Skeletal muscle tissue (tissue), 5 donors: Measurements from ENCODE around the gene CNOT1. TPM values are rescaled to one million over a fixed set of nuclear protein-coding genes. Genes with fewer than 3 reads are reported as not detected.

Experiments used
- H3K27ac ChIP-seq: one replicate; pipeline ENCODE4 v1.7.0; 2013; ENCODE audit warnings: mild to moderate bottlenecking, low read depth, low read length, inconsistent platforms
- H3K27me3 ChIP-seq, 3 donors: one replicate each; pipeline ENCODE4 v1.7.0; 2013; ENCODE audit warnings: low read length in 3 of 3; ENCODE audit not compliant: control insufficient read depth in 3 of 3, insufficient read depth in 3 of 3
- H3K36me3 ChIP-seq, 3 donors: one replicate each; pipeline ENCODE4 v1.7.0; 2013; ENCODE audit warnings: low read length in 3 of 3; ENCODE audit not compliant: control insufficient read depth in 3 of 3, insufficient read depth in 3 of 3
- H3K4me1 ChIP-seq, 3 donors: one replicate each; pipeline ENCODE4 v1.7.0; 2013; ENCODE audit warnings: low read length in 3 of 3, mild to moderate bottlenecking in 3 of 3; ENCODE audit not compliant: control insufficient read depth in 3 of 3, insufficient read depth in 3 of 3
- H3K4me3 ChIP-seq, 3 donors: one replicate each; pipeline ENCODE4 v1.7.0; 2013; ENCODE audit warnings: low read length in 3 of 3
- H3K9ac ChIP-seq, 3 donors: one replicate each; pipeline ENCODE4 v1.7.0; 2013; ENCODE audit warnings: low read length in 3 of 3, mild to moderate bottlenecking in 3 of 3, moderate library complexity in 2 of 3, low read depth in 1 of 3
- H3K9me3 ChIP-seq, 3 donors: one replicate each; pipeline ENCODE4 v1.7.0; 2013; ENCODE audit warnings: low read length in 3 of 3; ENCODE audit not compliant: control insufficient read depth in 3 of 3
- small RNA-seq: library from RNA; depleted of rRNA; stranded (forward); fragments of <200 nt; gene quantifications from one replicate; pipeline ENCODE3, GENCODE V24; 2014
- total RNA-seq: library from RNA; depleted of rRNA; stranded (reverse); fragments of >200 nt; gene quantifications from one replicate; pipeline ENCODE4 v1.2.3, GENCODE V29; 2014
- donor health status: Osteomylitis.

Gene CNOT1
- total RNA-seq, 1 donor from 2014 or later = 134 TPM

GRCh38 chr16:58475091-58475619 lies 154.5 kb downstream of the CNOT1 start:
- H3K4me1 ChIP-seq = peaks cover 0 to 15% (median 0%) of the 10 kb centered on the region in 3 donors
- H3K36me3 ChIP-seq = no peaks in the 10 kb centered on the region
- H3K27me3 ChIP-seq = no peaks in the 10 kb centered on the region
- no peak overlapping the region for H3K4me3 ChIP-seq
- H3K9ac ChIP-seq = no peak overlapping the region
- H3K27ac ChIP-seq = no peak overlapping the region
- H3K9me3 ChIP-seq = no peaks in the 10 kb centered on the region

- Histone ChIP-seq H3K27ac (no peak overlapping the region), H3K4me1 (peaks cover 0 to 15% (median 0%) of the 10 kb centered on the region in 3 donors), H3K36me3 (no peaks in the 10 kb centered on the region), H3K9ac (no peak overlapping the region), H3K4me3 (no peak overlapping the region), H3K27me3 (no peaks in the 10 kb centered on the region), H3K9me3 (no peaks in the 10 kb centered on the region)
Measured at GRCh38 chr16:58474296-58474695, 155.3 kb downstream of the CNOT1 start.

- Histone ChIP-seq H3K27ac (no peak overlapping the region), H3K4me1 (peaks cover 0 to 15% (median 0%) of the 10 kb centered on the region in 3 donors), H3K27me3 (peaks cover 3 to 8% (median 6%) of the 10 kb centered on the region in 3 donors), H3K9ac (no peak overlapping the region), H3K4me3 (no peak overlapping the region), H3K9me3 (no peaks in the 10 kb centered on the region), H3K36me3 (no peaks in the 10 kb centered on the region)
Measured at GRCh38 chr16:58472827-58473226, 156.8 kb downstream of the CNOT1 start.

GRCh38 chr16:58472266-58472665 lies 157.4 kb downstream of the CNOT1 start:
- no peak overlapping the region for H3K4me3 ChIP-seq
- H3K9ac ChIP-seq = no peak overlapping the region
- peaks cover 8 to 12% (median 11%) of the 10 kb centered on the region in 3 donors for H3K27me3 ChIP-seq
- no peaks in the 10 kb centered on the region for H3K36me3 ChIP-seq
- H3K9me3 ChIP-seq = no peaks in the 10 kb centered on the region
- H3K27ac ChIP-seq = no peak overlapping the region
- H3K4me1 ChIP-seq = peaks cover 0 to 15% (median 0%) of the 10 kb centered on the region in 3 donors

GRCh38 chr16:58471209-58471975 lies 158.2 kb downstream of the CNOT1 start:
- Histone ChIP-seq H3K9ac (no peak overlapping the region), H3K27me3 (peaks cover 16 to 19% (median 18%) of the 10 kb centered on the region in 3 donors), H3K36me3 (no peaks in the 10 kb centered on the region), H3K4me3 (no peak overlapping the region), H3K9me3 (no peaks in the 10 kb centered on the region), H3K27ac (no peak overlapping the region), H3K4me1 (peaks cover 0 to 17% (median 0%) of the 10 kb centered on the region in 3 donors)

Small RNA genes lying within 50 kb of the gene (small RNA-seq; reads per million reads assigned to genes)
- not detected for gene RNU6-103P
- 6.9 reads per million, percentile 91 among the genes with 10 or more reads in this experiment for gene SNORA46
- gene SNORA50A = not detected

Other genes starting within 250 kb of the CNOT1 start
- gene GINS3, start 237.4 kb downstream of the CNOT1 start, total RNA-seq = 6.3 TPM
- gene NDRG4, start 129.7 kb downstream of the CNOT1 start, total RNA-seq = 11.5 TPM
- gene SETD6, start 114.3 kb downstream of the CNOT1 start, total RNA-seq = 2.6 TPM
- 9.4 TPM for gene SLC38A7, start 54.9 kb upstream of the CNOT1 start, total RNA-seq
- gene GOT2, start 104.5 kb upstream of the CNOT1 start, total RNA-seq = 33.4 TPM